HEK293 (cell line): ENCODE measurements around the gene PARVA.

Experiments used
- CTCF ChIA-PET: fragments of 350-600 bp; formaldehyde crosslinking; extraction: SDS; loops from one replicate; lab custom pipeline; 2021; ENCODE audit warnings: antibody characterized with exemption; lab: Yijun Ruan, JAX
- POLR2A ChIA-PET: fragments of 300-600 bp; formaldehyde crosslinking; extraction: SDS; loops from one replicate; lab custom pipeline; 2020; ENCODE audit warnings: antibody characterized with exemption, inconsistent platforms; lab: Yijun Ruan, JAX
- H3K27ac ChIP-seq: fragments of 200-500 bp; sonication (Bioruptor generic); 2 replicates; pipeline ENCODE4 v1.5.1; 2014; ENCODE audit warnings: low read depth, low read length, control low read depth, inconsistent platforms; ENCODE audit errors: extremely low read depth
- H3K36me3 ChIP-seq, 2 experiments: fragments of 200-500 bp in 1 of 2; sonication (Bioruptor generic) in 1 of 2; 1 replicate in 1 of 2; 2 replicates in 1 of 2; pipeline ENCODE4 v1.5.1; 2014 to 2017; ENCODE audit warnings: inconsistent platforms in 2 of 2, low read length in 2 of 2; ENCODE audit not compliant: control insufficient read depth in 2 of 2, insufficient read depth in 1 of 2
- H3K4me1 ChIP-seq: fragments of 200-500 bp; sonication (Bioruptor generic); 2 replicates; pipeline ENCODE4 v1.5.1; 2014; ENCODE audit warnings: mild to moderate bottlenecking, low read length, inconsistent platforms; ENCODE audit not compliant: control insufficient read depth, insufficient read depth
- H3K4me3 ChIP-seq: 2 replicates; pipeline ENCODE4 v1.5.1; 2011; ENCODE audit warnings: low read depth, mild to moderate bottlenecking, control low read depth, low read length, moderate library complexity
- H3K9me3 ChIP-seq: fragments of 200-500 bp; sonication (Bioruptor generic); 2 replicates; pipeline ENCODE4 v1.5.1; 2014; ENCODE audit warnings: low read depth, low read length, inconsistent platforms; ENCODE audit not compliant: control insufficient read depth, insufficient read depth
- ATF2 ChIP-seq: fragments of 450-650 bp; formaldehyde crosslinking; IDR thresholded peaks from 2 replicates; pipeline ENCODE4 v1.5.1; 2016; ENCODE audit warnings: missing biosample characterization, missing genetic modification characterization, low read depth
- GLI4 ChIP-seq: fragments of 450-650 bp; formaldehyde crosslinking; IDR thresholded peaks from 2 replicates; pipeline ENCODE4 v1.5.1; 2016; ENCODE audit warnings: missing biosample characterization, missing genetic modification characterization
- HOXA7 ChIP-seq: sonication (generic); formaldehyde crosslinking; IDR thresholded peaks from 2 replicates; pipeline ENCODE4 v1.8.1; 2022; ENCODE audit warnings: missing genetic modification reagents, borderline replicate concordance
- HOXC10 ChIP-seq: sonication (generic); formaldehyde crosslinking; IDR thresholded peaks from 2 replicates; pipeline ENCODE4 v1.8.1; 2023; ENCODE audit warnings: mild to moderate bottlenecking, missing genetic modification reagents
- SALL2 ChIP-seq: fragments of 450-650 bp; formaldehyde crosslinking; IDR thresholded peaks from 2 replicates; pipeline ENCODE4 v1.5.0; 2017; ENCODE audit warnings: missing biosample characterization, mild to moderate bottlenecking, missing genetic modification characterization, borderline replicate concordance
- ZNF155 ChIP-seq: fragments of 450-650 bp; formaldehyde crosslinking; IDR thresholded peaks from 2 replicates; pipeline ENCODE4 v1.5.1; 2016; ENCODE audit warnings: missing biosample characterization, missing genetic modification characterization
- ZNF18 ChIP-seq: fragments of 450-650 bp; formaldehyde crosslinking; IDR thresholded peaks from 2 replicates; pipeline ENCODE4 v1.5.1; 2016; ENCODE audit warnings: missing biosample characterization, missing genetic modification characterization
- ZNF19 ChIP-seq: fragments of 450-650 bp; formaldehyde crosslinking; IDR thresholded peaks from 2 replicates; pipeline ENCODE4; 2016; ENCODE audit warnings: missing biosample characterization, missing genetic modification characterization, low read depth
- ZNF449 ChIP-seq: fragments of 450-650 bp; formaldehyde crosslinking; IDR thresholded peaks from 2 replicates; pipeline ENCODE4 v1.5.1; 2017; ENCODE audit warnings: missing biosample characterization, mild to moderate bottlenecking, missing genetic modification characterization, moderate library complexity
- ZNF610 ChIP-seq: fragments of 450-650 bp; formaldehyde crosslinking; IDR thresholded peaks from 2 replicates; pipeline ENCODE4 v1.5.1; 2016; ENCODE audit warnings: missing biosample characterization, missing genetic modification characterization, borderline replicate concordance
- ZNF76 ChIP-seq: fragments of 450-650 bp; formaldehyde crosslinking; IDR thresholded peaks from 2 replicates; pipeline ENCODE4; 2016; ENCODE audit warnings: low read depth, missing biosample characterization, missing genetic modification characterization, borderline replicate concordance
- ZNF768 ChIP-seq: fragments of 450-650 bp; formaldehyde crosslinking; IDR thresholded peaks from 2 replicates; pipeline ENCODE4 v1.5.1; 2018; ENCODE audit warnings: missing biosample characterization, mild to moderate bottlenecking, missing genetic modification characterization
- ZNF792 ChIP-seq: fragments of 450-650 bp; formaldehyde crosslinking; IDR thresholded peaks from 2 replicates; pipeline ENCODE4 v1.5.1; 2016; ENCODE audit warnings: missing biosample characterization, missing genetic modification characterization
- TF ChIP-seq, protein P1 (sequence below): fragments of 450-650 bp; IDR thresholded peaks from 2 replicates; pipeline ENCODE4 v1.5.1; 2018; ENCODE audit warnings: missing biosample characterization, missing genetic modification characterization
- TF ChIP-seq, protein P2 (sequence below): fragments of 450-650 bp; formaldehyde crosslinking; IDR thresholded peaks from 2 replicates; pipeline ENCODE4 v1.5.1; 2016; ENCODE audit warnings: missing biosample characterization, missing genetic modification characterization
- TF ChIP-seq, protein P3 (sequence below): fragments of 450-650 bp; formaldehyde crosslinking; IDR thresholded peaks from 2 replicates; pipeline ENCODE4 v1.5.1; 2016; ENCODE audit warnings: missing biosample characterization, missing genetic modification characterization

The PARVA gene

GRCh38 chr11:12529793-12530192 lies 152.4 kb downstream of the PARVA start (continued):
- TF ChIP-seq ZNF768 (tag by site-specific recombination) (no peak), ZNF19 (no peak), SALL2 (tag by site-specific recombination) (no peak), ZNF155 (tag by site-specific recombination) (no peak)
- TF ChIP-seq, protein P1, sequence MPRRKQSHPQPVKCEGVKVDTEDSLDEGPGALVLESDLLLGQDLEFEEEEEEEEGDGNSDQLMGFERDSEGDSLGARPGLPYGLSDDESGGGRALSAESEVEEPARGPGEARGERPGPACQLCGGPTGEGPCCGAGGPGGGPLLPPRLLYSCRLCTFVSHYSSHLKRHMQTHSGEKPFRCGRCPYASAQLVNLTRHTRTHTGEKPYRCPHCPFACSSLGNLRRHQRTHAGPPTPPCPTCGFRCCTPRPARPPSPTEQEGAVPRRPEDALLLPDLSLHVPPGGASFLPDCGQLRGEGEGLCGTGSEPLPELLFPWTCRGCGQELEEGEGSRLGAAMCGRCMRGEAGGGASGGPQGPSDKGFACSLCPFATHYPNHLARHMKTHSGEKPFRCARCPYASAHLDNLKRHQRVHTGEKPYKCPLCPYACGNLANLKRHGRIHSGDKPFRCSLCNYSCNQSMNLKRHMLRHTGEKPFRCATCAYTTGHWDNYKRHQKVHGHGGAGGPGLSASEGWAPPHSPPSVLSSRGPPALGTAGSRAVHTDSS = no peak
- TF ChIP-seq, all 188 proteins: peak for 0

DNA sequence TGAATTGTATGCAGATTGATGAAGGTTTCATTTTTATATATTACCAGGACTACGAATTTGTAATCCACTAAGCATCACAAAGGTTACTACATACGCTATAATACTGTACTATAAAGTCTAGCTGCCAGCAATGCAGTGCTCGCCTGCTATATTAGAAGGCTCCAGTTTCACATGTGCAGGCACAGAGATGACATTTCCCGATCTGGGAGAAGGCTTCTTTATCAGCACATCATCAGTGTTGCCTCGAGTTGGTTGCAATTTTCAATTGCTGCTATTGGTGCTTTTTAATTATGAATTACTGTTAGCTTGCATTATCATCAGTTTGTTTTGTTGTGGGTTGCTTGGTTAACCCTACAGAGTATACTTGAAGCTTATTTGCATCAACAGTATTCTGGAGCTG lies 153.6 kb downstream of the PARVA start:
- H3K4me1 ChIP-seq = no peaks in the 10 kb centered on the region
- POLR2A ChIA-PET = no interaction called here
- TF ChIP-seq ZNF18 (tag by site-specific recombination) = no peak
- no peak for TF ChIP-seq HOXA7 (CRISPR knock-in tag)
- TF ChIP-seq, protein P2, sequence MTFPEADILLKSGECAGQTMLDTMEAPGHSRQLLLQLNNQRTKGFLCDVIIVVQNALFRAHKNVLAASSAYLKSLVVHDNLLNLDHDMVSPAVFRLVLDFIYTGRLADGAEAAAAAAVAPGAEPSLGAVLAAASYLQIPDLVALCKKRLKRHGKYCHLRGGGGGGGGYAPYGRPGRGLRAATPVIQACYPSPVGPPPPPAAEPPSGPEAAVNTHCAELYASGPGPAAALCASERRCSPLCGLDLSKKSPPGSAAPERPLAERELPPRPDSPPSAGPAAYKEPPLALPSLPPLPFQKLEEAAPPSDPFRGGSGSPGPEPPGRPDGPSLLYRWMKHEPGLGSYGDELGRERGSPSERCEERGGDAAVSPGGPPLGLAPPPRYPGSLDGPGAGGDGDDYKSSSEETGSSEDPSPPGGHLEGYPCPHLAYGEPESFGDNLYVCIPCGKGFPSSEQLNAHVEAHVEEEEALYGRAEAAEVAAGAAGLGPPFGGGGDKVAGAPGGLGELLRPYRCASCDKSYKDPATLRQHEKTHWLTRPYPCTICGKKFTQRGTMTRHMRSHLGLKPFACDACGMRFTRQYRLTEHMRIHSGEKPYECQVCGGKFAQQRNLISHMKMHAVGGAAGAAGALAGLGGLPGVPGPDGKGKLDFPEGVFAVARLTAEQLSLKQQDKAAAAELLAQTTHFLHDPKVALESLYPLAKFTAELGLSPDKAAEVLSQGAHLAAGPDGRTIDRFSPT (tag by site-specific recombination) = no peak
- no peak for TF ChIP-seq ZNF792 (tag by site-specific recombination)
- no peak for TF ChIP-seq ZNF449 (tag by site-specific recombination)
- TF ChIP-seq ZNF610 (tag by site-specific recombination) = no peak
- TF ChIP-seq GLI4 (tag by site-specific recombination) = no peak
- TF ChIP-seq, protein P3, sequence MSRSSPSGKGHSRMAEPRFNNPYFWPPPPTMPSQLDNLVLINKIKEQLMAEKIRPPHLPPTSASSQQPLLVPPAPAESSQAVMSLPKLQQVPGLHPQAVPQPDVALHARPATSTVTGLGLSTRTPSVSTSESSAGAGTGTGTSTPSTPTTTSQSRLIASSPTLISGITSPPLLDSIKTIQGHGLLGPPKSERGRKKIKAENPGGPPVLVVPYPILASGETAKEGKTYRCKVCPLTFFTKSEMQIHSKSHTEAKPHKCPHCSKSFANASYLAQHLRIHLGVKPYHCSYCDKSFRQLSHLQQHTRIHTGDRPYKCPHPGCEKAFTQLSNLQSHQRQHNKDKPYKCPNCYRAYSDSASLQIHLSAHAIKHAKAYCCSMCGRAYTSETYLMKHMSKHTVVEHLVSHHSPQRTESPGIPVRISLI (tag by site-specific recombination) = no peak
- TF ChIP-seq HOXC10 (CRISPR knock-in tag) = no peak
- no peak for TF ChIP-seq ATF2
- TF ChIP-seq ZNF76 (tag by site-specific recombination) = no peak
- H3K27ac ChIP-seq = no peak overlapping the region
- no peaks in the 10 kb centered on the region for H3K9me3 ChIP-seq
- peaks cover 0 to 16% of the 10 kb centered on the region in 2 experiments; a peak in 1 of 3 replicates for H3K36me3 ChIP-seq
- no peak overlapping the region for H3K4me3 ChIP-seq
- CTCF ChIA-PET = interaction anchor here (1.0 kb wide), 1 partner anchor 363 kb away, joined by 3 read pairs; no protein-coding TSS in a partner anchor
